A549 treated with dexamethasone at 1 μM for 4 hours (cell line): ENCODE data around the gene NELL2. TPM values are rescaled to one million over a fixed set of nuclear protein-coding genes. Genes with fewer than 3 reads are reported as not detected.

Experiments used
- total RNA-seq: library from RNA; stranded (reverse); fragments of 200-300 nt; extraction: Qiagen RNA extraction; gene quantifications from 5 replicates; pipeline ENCODE4 v1.2.3, GENCODE V29; 2022

Gene NELL2
- 0.09 to 0.33 TPM (median 0.22 TPM) in 5 replicates for total RNA-seq

GRCh38 chr12:44875954-44876543 lies at the start of gene NELL2:
TSS of gene NELL2 (minus strand) at chr12:44876315. CDS start at chr12:44875869, 446 bp downstream.

Other genes with a start within 250 kb of the NELL2 start
- gene DBX2, start 174.8 kb upstream of the NELL2 start, total RNA-seq, result not detected in 5 replicates